Measurements from ENCODE around the gene TRIML2.

- TF ChIP-seq CTCF (optimal IDR thresholded peaks at IDR 0.05 in 1 of 3, IDR thresholded peaks at IDR 0.05 in 1 of 3, conservative IDR thresholded peaks at IDR 0.05 in 1 of 3; ENCODE audit: extremely low read depth in 1 of 3, insufficient read depth in 2 of 3, low read length in 3 of 3) (no peak), EZH2 (IDR thresholded peaks at IDR 0.05; ENCODE audit: low read length) (no peak)
These were observed 1.2 kb downstream of the TRIML2 start for GRCh38 chr4:188107931-188108843.

Measured in keratinocyte (primary cell).